Spleen (tissue), 11 donors: Measurements from ENCODE around the gene NEK1. TPM values are rescaled to one million over a fixed set of nuclear protein-coding genes. Genes with fewer than 3 reads are reported as not detected.

ENCODE experiments used
- DNase-seq: peaks from one replicate; pipeline ENCODE4 v3.0.0-alpha.2; 2020
- H3K27ac ChIP-seq, 8 donors: fragments of 200-600 bp; sonication (generic) in 7 of 8; 1 replicate in 4 of 8; 2 replicates in 4 of 8; pipeline versions ENCODE4 v1.5.0 to v1.8.0; 2016 to 2021; ENCODE audit warnings: inconsistent platforms in 4 of 8, mild to moderate bottlenecking in 4 of 8, moderate library complexity in 1 of 8
- H3K27me3 ChIP-seq, 7 donors: fragments of 200-600 bp; sonication (generic) in 6 of 7; replicated peaks in 1 of 7; 1 replicate in 4 of 7; 2 replicates in 3 of 7; pipeline versions ENCODE4 v1.5.0 to v1.8.0; 2016 to 2021; ENCODE audit warnings: inconsistent platforms in 3 of 7, mild to moderate bottlenecking in 1 of 7
- H3K36me3 ChIP-seq, 6 donors: fragments of 200-600 bp; sonication (generic) in 5 of 6; 1 replicate in 4 of 6; 2 replicates in 2 of 6; pipeline versions ENCODE4 v1.5.0 to v1.8.0; 2016 to 2021; ENCODE audit warnings: inconsistent platforms in 2 of 6
- H3K4me1 ChIP-seq, 6 donors: fragments of 200-600 bp; sonication (generic) in 5 of 6; 1 replicate in 3 of 6; 2 replicates in 3 of 6; pipeline versions ENCODE4 v1.5.0 to v1.8.0; 2016 to 2021; ENCODE audit warnings: inconsistent platforms in 3 of 6
- H3K4me3 ChIP-seq, 8 donors: fragments of 200-600 bp; sonication (generic) in 7 of 8; 1 replicate in 4 of 8; 2 replicates in 4 of 8; pipeline versions ENCODE4 v1.5.0 to v1.8.0; 2016 to 2021; ENCODE audit warnings: inconsistent platforms in 4 of 8, mild to moderate bottlenecking in 4 of 8, moderate library complexity in 2 of 8
- H3K9me3 ChIP-seq, 8 donors: fragments of 200-600 bp; sonication (generic) in 7 of 8; 1 replicate in 4 of 8; 2 replicates in 4 of 8; pipeline versions ENCODE4 v1.5.0 to v1.8.0; 2016 to 2021; ENCODE audit warnings: inconsistent platforms in 4 of 8
- CTCF ChIP-seq, 11 experiments: fragments of 200-600 bp in 7 of 11; fragments of 450-650 bp in 4 of 11; sonication (generic) in 4 of 11; IDR thresholded peaks in 8 of 11; conservative IDR thresholded peaks in 3 of 11; 1 replicate in 7 of 11; 2 replicates in 4 of 11; pipeline versions ENCODE4 v1.4.0 to v1.8.0; 2016 to 2021; ENCODE audit warnings: antibody characterized with exemption in 11 of 11, inconsistent platforms in 4 of 11, mild to moderate bottlenecking in 1 of 11
- POLR2A ChIP-seq, 3 donors: fragments of 450-650 bp; IDR thresholded peaks; one replicate each; pipeline ENCODE4 v1.5.1; 2017; ENCODE audit warnings: antibody characterized with exemption in 3 of 3, mild to moderate bottlenecking in 1 of 3
- POLR2AphosphoS5 ChIP-seq, 3 donors: sonication (generic); formaldehyde crosslinking; IDR thresholded peaks; one replicate each; pipeline ENCODE4 v1.5.1; 2017; ENCODE audit warnings: antibody characterized with exemption in 3 of 3
- WGBS, 5 donors: extraction: QIAGEN DNeasy Blood & Tissue Kit in 3 of 5; methylation state at CpG; one replicate each; pipeline versions ENCODE4 v1.1.5 to v1.1.7; 2013 to 2018; 5-methylcytosine and 5-hydroxymethylcytosine counted together
- intact Hi-C: fragments of 100-400 bp; cut with DNase I; formaldehyde crosslinking; loops from one replicate; pipeline ENCODE4 v1.15.0; 2023; ENCODE audit warnings: low total_unique reads
- polyA plus RNA-seq, 3 donors: library from polyadenylated mRNA; stranded (reverse); fragments of 200-250 nt; gene quantifications; one replicate each; pipeline ENCODE4 v1.2.1, GENCODE V29; 2013
- total RNA-seq, 7 donors: library from RNA; depleted of rRNA in 3 of 7; stranded (reverse); fragments of >200 nt in 3 of 7; fragmentation: NEBNext Ultra II Directional in 4 of 7; extraction: Animal tissue kit (Norgen Biotek cat#: 25700) in 4 of 7; gene quantifications; one replicate each; pipeline versions ENCODE4 v1.1.0 to v1.2.1, GENCODE V29; 2016 to 2021
- donor health status: healthy with polysubstance abuse.
- donor health status: DM: no; HTN: no; CAD: no; lungs with moderate emphysema.
- donor health status: DM: no; HTN: no; CAD: no.
- donor health status: Bipolar disorder and iron deficiency.
- donor health status: healthy.
- donor health status: DM: no; HTN: no; CAD: no.
- donor health status: DM: yes; HTN: yes; CAD: no.

Gene NEK1
- total and polyA plus RNA-seq, 10 donors, result 3.0 to 20.0 (median 11.1) TPM

GRCh38 chr4:169420291-169420690 is 192.1 kb downstream of the NEK1 start:
- no peak overlapping the region for H3K27ac ChIP-seq
- TF ChIP-seq CTCF (IDR thresholded peaks at IDR 0.05 in 8 of 11, conservative IDR thresholded peaks at IDR 0.05 in 3 of 11), result no peak
- no peak for TF ChIP-seq POLR2A (IDR thresholded peaks at IDR 0.05)
- TF ChIP-seq POLR2AphosphoS5 (IDR thresholded peaks at IDR 0.05), result no peak
- H3K4me3 ChIP-seq, result no peak overlapping the region
- H3K36me3 ChIP-seq, result peaks cover 0 to 47% (median 17%) of the 10 kb centered on the region in 6 donors
- DNase-seq, result no peak
- intact Hi-C loops, result no loop called here
- H3K4me1 ChIP-seq, result no peaks in the 10 kb centered on the region
- no peaks in the 10 kb centered on the region for H3K27me3 ChIP-seq
- H3K9me3 ChIP-seq, result no peaks in the 10 kb centered on the region
- WGBS, 5 donors, result 90 to 97% (median 94%) methylated on average over 4 of the region's 4 CpGs

GRCh38 chr4:169418846-169419245 is 193.5 kb downstream of the NEK1 start:
- TF ChIP-seq CTCF (IDR thresholded peaks at IDR 0.05 in 8 of 11, conservative IDR thresholded peaks at IDR 0.05 in 3 of 11) (no peak), POLR2A (IDR thresholded peaks at IDR 0.05) (no peak), POLR2AphosphoS5 (IDR thresholded peaks at IDR 0.05) (no peak)
- Histone ChIP-seq H3K27ac (no peak overlapping the region), H3K27me3 (no peaks in the 10 kb centered on the region), H3K36me3 (peaks cover 0 to 33% (median 6%) of the 10 kb centered on the region in 6 donors), H3K4me3 (no peak overlapping the region), H3K4me1 (no peaks in the 10 kb centered on the region), H3K9me3 (no peaks in the 10 kb centered on the region)
- intact Hi-C loops, result no loop called here
- no peak for DNase-seq

- Histone ChIP-seq H3K27me3 (no peaks in the 10 kb centered on the region), H3K27ac (no peak overlapping the region), H3K4me3 (no peak overlapping the region), H3K9me3 (no peaks in the 10 kb centered on the region), H3K36me3 (peaks cover 0 to 22% (median 2%) of the 10 kb centered on the region in 6 donors), H3K4me1 (no peaks in the 10 kb centered on the region)
- no peak for TF ChIP-seq POLR2A (IDR thresholded peaks at IDR 0.05)
- intact Hi-C loops, result no loop called here
- no peak for DNase-seq
- 79 to 97% (median 95%) methylated on average over 1 of the region's 1 CpG for WGBS, 5 donors
Observed at GRCh38 chr4:169417629-169418282, 194.6 kb downstream of the NEK1 start.

- Histone ChIP-seq H3K36me3 (peaks cover 0 to 20% (median 2%) of the 10 kb centered on the region in 6 donors), H3K4me3 (no peak overlapping the region), H3K9me3 (no peaks in the 10 kb centered on the region), H3K27ac (no peak overlapping the region), H3K27me3 (no peaks in the 10 kb centered on the region), H3K4me1 (no peaks in the 10 kb centered on the region)
- TF ChIP-seq CTCF (IDR thresholded peaks at IDR 0.05 in 8 of 11, conservative IDR thresholded peaks at IDR 0.05 in 3 of 11), result no peak
- TF ChIP-seq POLR2A (IDR thresholded peaks at IDR 0.05), result no peak
- no peak for TF ChIP-seq POLR2AphosphoS5 (IDR thresholded peaks at IDR 0.05)
- DNase-seq, result no peak
- intact Hi-C loops, result no loop called here
Observed at GRCh38 chr4:169416997-169417396, 195.4 kb downstream of the NEK1 start.
